GM19452 (cell line): ENCODE results near the gene MVK.
A peak's percentile ranks its signal among the peaks of the same experiment; 100 is the strongest.

Experiments used
- ATAC-seq: cut with Tn5 transposase; IDR thresholded peaks from one replicate; pipeline ENCODE4 v1.9.1; 2021; ENCODE audit not compliant: unreplicated experiment

The MVK gene

DNA sequence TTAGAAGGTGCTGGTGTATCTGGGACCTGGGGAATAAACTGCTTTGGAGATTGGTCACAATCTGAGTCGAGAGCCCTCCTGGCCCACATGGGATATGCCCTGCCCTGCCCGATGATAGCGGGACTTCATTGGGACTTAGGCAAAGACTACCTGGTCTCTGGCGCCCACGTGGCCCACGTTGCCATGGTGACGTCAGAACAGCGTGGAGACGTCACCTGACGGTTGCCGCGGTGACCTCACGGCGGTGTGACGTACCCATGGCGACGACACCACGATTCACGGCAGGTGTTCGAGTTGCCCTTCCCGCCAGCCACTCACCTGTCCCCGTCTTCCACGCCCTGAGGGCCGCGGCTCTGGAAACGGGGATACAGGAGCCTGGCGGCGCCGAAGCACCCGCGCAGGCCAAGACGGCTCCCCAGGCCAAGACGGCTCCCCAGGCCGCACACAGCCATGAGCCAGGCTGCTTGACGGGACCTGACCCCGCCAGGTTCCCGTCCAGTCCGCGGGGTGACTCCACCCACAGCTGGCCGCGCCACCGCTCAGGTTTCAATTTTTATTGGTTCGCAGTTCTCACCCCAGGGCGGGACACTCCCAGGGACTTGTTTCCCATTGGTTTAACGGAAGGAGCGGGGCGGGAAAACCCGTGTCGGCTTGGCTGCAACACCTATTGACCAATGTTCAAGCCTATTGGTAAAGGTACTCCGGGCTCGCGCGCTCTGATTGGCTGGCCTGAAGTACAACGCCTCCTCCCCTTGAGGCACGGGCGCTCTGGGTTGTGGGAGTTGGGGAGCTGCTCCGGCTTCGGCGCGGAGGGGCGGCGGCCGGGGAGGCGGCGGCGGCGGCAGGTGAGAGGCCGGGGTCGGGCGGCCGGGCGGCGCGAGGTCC is at the start of gene MVK, which contains the start of gene MMAB:
MVK (plus strand) TSS at position 766 of the 885 bp plus-strand sequence. CDS start 1,029 bp downstream, outside the sequence.
MMAB (minus strand) TSS at position 476 of the 885 bp plus-strand sequence; CDS start at position 452, 24 bp downstream.
- peak; percentile 93 for ATAC-seq

DNA sequence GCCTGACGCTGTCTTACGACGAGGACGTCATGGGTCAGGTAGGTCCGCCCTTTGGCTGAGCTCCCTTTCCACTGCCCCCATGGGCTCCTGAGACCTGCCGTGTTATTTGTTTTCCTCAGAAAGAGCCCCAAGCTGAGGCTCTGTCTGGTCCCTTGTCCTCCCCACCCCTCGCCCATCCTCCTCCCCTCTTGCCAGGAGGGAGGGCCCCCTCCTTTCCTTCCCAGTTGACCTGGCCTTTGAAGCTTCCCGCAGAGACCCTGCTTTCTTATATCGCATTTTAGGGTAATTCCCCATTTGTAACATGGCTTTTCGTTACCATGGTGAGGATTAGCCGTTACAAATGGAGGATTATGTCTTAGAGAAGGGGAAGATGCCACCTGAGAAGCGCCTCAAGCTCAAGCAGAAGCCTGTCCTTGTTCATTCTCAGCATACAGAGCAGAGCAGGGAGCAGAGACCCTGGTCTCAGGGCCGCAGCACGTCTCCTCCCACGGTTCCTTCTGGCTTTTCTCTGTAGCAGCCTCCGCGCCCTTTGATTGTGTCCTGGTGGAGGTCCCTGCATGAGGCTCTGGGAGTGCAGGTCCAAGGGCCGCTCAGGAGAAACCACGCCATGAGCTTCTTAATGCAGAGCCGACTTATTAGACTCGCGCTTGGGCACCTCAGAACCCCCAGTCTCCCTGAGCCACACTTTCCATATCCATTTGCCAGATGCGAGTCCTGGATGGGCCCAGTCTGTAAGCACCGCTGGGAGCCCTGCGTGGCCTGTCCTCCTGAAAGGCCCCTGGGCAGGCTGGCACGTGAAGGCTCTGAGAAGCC is 48.9 kb upstream of the MVK start:
- no peak for ATAC-seq

DNA sequence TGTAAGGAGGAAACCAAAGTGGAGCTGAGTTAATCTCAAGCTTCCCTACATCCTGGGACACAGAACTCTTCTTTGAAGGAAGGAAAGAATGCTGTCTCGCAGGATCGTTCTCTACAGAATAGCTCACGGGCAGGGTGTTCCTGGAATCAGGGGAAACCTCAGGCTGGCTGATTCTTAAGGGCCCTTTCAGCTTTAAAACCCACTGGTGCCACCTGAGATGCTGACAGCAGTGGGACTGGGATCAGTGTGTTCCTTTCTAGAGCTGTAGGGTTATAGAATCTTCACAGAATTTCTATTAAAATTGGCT is 48.4 kb upstream of the MVK start:
- no peak for ATAC-seq

GRCh38 chr12:109527489-109528123 is 46.0 kb upstream of the MVK start:
- ATAC-seq: no peak

DNA sequence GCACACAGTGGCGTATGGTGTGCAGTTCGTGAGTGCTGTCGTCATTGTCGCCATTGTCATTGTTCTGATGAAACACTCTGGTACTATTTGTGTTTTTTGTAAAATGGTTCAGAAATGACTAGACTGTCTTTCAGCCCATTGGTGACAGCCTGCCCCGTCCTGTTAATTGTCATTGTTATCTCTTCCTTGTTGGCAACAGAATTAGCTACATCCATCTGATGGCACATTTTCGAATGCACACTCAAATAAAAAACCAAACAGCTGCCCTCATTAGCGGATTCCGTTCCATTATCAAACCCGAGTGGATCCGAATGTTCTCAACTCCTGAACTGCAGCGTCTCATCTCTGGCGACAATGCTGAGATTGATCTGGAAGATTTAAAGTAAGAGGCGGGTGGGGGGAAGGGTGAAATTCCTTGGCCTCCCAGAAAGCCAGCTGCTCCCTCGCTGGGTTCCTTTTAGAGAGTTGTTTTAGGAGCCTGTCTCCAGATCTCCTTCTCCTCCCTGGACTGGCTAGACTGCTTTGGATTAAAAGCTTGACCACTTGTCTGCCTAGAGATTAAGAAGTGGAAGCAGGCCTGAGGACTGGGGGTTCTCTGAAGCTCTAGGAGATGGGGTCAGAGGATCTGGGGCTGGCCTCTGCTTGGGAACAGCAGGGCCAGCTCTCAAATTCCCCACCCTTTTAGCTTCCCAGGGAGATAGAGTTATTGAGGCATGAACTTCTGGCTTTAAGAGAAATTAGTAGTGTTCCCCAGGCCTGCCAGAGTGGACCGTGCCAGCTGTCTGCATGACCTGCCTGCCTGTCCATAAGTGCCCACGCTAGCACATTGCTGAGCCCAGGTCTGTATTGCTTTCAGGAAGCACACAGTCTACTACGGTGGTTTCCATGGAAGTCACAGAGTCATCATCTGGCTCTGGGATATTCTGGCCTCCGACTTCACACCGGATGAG is 43.6 kb upstream of the MVK start:
- ATAC-seq: no peak

DNA sequence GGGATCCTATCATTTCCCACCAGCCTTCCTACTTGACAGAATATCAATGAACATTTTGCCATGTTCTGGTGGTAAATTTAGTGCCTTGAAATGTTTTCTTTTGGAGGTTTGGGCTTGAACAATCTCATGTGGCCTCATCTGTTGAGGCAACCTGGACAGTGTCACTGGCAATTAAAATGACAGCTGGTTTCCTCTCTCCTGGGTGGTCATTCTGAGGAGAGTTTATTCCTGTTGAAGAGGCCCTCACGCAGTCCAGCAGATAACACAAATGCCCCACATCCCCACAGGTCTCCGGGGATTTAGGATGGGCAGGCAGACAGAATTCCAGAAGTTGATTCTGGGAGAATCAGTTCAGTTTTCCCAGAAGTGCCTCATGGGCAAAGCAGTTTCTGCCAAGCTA is 42.2 kb upstream of the MVK start:
- ATAC-seq: no peak

GRCh38 chr12:109532721-109533486 is 40.7 kb upstream of the MVK start:
- ATAC-seq: no peak

- ATAC-seq: no peak
These were observed 40.2 kb upstream of the MVK start for GRCh38 chr12:109533487-109533740.

GRCh38 chr12:109534456-109534855 is 39.1 kb upstream of the MVK start:
- ATAC-seq: no peak

DNA sequence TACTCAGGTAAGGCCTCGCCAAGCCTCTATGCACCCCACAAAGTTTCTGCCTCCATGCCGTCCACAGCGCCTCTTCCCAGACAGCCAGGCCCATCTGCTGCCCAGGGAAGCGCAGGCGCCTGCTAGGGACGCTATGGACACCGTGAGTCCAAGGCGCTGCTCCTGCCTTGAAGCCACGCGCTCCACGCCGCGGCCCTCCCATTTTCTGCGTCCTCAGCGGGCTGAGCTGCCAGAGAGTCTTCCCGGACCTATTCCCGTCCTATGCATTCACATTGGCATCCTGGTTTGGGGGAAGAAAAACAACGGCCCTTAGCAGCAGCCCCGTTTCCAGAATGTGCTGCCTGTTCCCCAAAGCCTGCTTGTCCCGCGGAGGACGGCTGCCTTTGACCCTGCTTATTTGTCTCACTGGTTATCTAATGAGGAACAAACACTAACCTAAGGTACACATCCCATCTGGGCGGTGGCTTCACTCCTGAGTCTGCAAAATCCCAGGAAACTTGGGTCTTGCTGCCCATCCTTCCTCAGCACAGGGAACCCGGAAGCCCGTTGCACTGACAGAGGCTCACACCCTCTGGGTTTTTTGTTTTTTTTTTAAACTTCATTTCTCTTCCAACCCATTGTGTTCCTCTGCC is 38.2 kb upstream of the MVK start:
- ATAC-seq: no peak

- ATAC-seq: no peak
These were observed 37.7 kb upstream of the MVK start for GRCh38 chr12:109535863-109536250.

DNA sequence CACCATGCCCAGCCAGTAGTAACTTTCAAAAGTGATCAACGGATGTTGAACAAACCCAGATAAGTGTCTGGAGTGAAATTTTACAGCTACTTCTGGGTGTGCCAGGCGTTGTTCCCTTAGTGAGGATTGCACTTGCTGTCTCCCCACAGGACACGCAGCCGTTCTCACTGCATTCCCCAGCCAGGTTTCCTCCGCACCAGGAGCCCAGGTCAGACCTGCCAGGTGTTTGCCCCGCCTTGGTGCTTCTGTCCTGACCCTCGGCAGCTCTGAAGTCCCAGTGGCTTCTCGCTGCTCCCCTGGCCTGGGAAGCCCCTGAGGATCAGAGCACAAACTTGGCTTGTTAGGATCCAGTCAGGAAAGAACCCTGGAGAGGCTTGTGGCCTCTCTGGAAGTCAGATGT is 36.5 kb upstream of the MVK start:
- ATAC-seq: no peak

GRCh38 chr12:109538191-109538863 is 35.3 kb upstream of the MVK start:
- no peak for ATAC-seq

DNA sequence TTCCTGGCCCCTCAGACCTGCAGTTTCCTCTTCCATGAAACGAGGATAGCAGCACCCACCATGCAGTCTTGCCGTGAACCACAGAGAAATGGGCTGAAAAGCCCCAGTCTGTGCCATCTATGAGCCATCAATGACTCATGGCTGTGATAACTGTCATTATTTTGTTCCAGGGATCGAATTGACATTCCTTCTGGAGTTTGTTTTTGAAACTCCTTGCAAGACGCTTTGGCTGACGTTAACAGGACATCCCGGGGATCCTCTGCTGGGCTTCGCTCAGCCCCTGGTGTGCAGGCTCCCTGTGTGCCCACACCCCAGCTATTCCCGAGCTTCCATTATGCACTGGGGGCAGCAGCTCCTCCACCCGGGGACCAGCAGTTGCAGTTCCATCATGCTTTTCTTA is 34.1 kb upstream of the MVK start:
- ATAC-seq: no peak

DNA sequence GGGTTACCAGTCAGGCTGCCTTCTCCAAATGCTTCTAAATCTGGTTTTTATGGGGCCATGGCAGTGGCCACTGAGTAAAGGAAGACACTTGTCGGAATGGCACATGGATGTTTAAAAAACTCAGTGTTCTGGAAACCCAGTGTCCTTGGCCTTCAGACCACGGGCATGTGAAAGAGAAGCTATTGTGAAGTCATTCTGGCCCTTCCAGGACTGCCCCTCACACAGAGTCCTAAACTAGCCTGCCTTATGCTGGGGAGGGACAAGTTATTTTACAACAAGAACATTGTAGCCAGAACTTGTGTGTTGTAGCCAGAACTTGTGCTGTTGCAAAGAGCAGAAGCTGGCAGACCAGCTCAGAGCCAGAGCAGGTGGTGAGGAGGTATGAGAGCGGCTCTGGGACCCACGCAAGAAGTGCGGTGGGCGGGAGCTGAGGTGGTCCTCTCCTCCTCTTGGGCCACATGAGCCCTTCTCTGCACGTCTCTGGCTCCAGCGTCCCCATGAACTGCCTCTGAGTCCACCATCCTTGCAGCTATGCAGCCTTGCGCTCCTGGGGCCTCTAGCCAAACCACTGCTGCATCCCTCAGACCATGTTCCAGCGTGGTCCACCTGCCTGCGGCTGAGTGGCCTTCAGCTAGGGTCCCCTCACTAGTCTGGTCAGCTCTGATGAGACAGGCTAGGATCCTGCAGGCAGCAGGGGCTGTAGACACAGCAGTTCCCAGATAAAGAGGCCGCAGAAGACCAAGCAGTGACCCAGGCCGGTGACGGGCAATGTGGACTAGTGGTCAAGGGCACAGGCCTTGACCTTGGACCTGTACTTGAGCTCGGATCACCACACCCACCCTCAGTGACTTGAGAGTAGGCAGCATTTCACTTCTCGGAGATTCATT is 32.8 kb upstream of the MVK start:
- no peak for ATAC-seq

GRCh38 chr12:109541413-109541726 is 32.2 kb upstream of the MVK start:
- no peak for ATAC-seq

- ATAC-seq: no peak
These were observed 31.6 kb upstream of the MVK start for GRCh38 chr12:109542014-109542413.

DNA sequence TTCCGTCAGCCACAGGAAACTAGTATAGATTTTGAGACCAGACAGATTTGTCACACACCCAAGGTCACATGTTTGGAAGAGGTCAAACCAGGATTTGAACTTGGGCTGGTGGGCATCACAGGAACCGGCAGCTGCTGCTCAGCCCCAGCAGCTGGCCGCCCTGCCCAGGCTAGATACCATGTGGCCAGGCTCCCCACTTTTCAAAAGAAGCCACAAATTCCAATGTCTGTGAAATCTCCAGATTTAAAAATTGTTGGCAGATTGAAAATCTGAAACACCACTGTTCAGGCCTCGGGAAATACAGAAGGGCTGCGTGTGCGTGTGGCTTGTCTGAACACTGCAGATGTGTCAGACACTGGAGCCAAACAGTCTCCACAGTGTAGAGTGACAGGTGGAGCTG is 30.7 kb upstream of the MVK start:
- ATAC-seq: no peak
